GM21528 (cell line): ENCODE measurements around the gene C1orf105.
A peak's percentile ranks its signal among the peaks of the same experiment; 100 is the strongest.
"Not testable (repeated sequence)": the region's sequence is repeated elsewhere in the genome, so short reads cannot be mapped to it uniquely, and the experiment has no call there.

Experiments
- ATAC-seq: cut with Tn5 transposase; IDR thresholded peaks from one replicate; pipeline ENCODE4 v1.9.1; 2021; ENCODE audit warnings: mild to moderate bottlenecking, moderate library complexity; ENCODE audit not compliant: unreplicated experiment, low FRiP score

Gene C1orf105

DNA sequence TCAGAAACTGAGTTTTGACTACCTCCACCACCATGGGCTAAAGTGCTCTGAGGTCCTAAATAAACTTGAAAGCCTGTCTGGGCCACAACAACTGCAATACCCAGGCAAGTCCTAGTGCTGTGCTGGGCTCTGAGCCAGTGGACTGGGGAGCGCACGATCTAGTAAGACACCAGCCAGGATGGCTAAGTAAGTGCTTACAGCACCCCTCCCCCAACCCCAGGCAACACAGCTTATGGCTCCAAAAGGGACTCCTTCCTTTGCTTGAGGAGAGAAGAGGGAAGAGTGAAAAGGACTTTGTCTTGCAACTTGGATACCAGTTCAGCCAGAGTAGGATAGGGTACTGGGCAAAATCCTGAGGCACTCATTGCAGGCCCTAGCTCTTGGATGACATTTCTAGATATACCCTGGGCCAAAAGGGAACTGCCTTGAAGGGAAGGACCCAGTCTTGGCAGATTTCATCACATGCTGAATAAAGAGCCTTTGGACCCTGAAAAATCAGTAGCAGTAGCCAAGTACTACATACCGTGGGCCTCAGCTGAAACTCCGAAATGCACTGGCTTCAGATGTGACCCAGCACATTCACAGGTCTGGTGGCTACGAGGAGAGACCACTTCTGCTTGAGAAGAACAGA is 1.6 kb downstream of the C1orf105 start:
- ATAC-seq = no peak

DNA sequence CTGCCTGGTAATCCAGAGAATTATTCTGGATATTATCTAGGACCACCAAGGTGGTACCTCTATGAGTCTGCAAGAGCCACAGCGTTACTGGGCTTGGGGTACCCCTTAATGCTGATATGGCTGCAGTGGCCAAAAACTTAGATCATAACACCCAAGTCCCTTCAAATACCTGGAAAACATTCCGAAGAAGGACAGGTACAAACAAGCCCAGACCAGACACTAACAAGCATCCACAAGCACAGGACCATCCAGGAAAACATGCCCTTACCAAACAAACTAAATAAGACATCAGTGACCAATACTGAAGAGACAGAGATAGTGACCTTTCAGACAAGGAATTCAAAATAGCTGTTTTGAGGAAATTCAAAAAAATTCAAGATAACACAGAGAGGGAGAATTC is 2.9 kb downstream of the C1orf105 start:
- no peak for ATAC-seq

DNA sequence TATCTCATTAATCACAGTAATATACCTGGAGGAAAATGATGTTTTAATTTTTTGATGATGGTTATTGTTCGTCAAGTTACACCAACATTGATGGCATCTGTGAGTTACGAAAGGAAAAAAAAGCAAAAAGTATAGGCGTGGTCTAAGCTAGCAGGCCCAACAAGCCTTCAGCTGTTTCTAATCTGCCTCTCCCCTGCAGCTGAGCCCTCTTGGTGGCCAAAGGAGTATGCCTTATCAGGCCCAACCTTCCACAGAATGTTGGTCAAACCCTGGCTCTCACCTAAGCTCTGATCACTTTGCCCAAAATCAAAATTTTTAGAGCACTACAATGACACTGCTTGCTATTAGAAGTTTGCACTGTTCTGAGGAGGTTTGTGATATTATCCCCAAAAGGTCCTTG is 4.9 kb downstream of the C1orf105 start:
- no peak for ATAC-seq

DNA sequence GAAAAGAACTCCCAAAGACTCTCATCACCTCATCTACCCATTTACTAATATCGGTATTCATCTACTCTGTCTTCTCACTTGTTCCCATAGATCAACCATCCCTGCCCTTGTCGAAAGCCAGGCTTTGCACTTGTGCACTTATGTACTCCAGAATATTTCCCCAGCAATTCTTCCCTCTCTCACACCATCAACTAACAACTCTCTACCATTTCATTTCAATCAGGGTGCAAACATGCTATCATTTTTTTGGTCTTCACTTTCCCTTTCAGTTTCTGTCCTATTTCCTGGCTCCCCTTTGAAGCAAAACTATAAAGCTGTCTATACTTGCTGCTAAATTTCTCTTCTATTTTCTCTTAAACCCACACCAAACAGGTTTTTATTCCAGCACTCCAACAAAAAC is 6.7 kb downstream of the C1orf105 start:
- no peak for ATAC-seq

DNA sequence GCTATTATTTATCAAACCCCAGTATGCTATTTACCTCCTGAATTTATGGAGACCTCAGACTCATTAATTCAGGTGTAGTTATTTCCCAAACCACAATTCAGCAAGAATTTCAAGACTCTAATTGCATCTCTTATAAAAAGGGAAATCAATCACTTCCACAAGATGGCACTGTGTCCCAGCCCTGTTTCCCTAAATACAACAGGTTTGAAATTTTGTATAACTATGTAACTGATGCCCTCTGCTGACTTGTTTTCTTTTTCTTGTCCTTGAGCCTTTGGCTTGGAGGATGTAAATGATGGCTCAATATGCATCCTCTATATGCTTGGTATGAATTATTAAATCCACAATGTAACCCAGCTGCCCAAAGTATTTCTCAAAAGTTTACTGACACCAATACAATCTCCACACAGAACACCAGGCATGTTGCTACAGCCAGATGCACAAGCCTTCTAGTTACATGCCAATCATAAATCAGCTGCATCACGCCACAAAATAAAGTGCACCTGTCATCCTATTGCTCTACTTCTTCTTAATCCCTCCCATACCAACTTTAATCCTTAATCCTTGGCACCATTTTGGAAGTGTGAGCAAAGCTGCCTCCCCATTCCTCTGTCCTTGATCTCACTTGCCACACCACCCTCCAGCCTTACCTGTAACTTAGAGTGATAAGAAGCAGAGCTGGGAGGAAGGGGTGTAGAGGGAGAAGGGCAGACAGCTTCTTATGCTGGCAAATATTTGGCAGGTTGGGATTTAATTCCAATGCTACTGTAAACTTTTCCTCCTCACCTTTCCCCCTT is 9.0 kb downstream of the C1orf105 start:
- no peak for ATAC-seq

DNA sequence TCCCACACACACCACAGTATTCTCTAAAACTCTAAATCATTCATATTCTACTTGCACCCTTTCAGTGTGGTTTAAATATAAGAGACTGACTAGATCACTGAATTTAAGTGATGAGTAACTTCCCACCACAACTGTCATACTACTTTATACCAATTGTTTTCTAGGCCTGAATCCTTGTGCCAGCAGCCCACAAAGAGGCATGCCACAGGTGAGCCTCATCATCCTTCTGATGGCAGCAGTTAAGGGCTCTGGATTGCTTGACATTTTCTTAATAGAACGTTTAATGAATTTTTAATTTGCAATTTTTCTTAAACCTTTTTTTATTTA is 9.6 kb downstream of the C1orf105 start:
- ATAC-seq = no peak

DNA sequence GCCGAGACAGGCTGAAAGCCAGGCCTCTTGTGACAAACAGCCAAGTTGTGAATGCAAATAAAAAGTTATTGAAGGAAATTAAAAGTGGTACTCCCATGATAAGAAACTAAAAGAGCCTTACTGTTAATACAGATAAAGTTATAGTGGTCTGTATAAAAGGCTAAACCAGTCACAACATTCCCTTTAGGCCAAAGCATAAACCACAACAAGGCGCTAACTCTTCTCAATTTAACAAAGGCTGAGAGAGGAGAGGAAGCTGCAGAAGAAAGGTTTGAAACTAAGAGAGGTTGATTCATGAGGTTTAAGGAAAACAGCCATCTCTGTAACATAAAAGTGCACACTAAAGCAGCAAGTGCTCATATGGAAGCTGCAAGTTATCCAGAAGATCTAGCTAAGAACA is 10.7 kb downstream of the C1orf105 start:
- no peak for ATAC-seq

DNA sequence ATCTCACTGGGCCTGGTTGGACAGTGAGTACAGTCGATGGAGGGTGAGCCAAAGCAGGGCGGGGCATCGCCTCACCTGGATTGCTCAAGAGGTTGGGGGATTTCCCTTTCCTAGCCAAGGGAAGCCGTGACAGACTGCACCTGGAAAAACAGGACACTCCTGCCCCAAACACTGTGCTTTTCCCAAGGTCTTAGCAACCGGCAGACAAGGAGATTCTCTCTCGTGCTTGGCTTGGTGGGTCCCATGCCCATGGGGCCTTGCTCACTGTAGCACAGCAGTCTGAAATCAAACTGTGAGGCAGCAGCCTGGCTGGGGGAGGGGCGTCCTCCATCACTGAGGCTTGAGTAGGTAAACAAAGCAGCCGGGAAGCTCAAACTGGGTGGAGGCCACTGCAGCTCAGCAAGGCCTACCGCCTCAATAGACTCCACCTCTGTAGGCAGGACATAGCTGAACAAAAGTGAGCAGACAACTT is 11.3 kb downstream of the C1orf105 start:
- ATAC-seq = no peak

DNA sequence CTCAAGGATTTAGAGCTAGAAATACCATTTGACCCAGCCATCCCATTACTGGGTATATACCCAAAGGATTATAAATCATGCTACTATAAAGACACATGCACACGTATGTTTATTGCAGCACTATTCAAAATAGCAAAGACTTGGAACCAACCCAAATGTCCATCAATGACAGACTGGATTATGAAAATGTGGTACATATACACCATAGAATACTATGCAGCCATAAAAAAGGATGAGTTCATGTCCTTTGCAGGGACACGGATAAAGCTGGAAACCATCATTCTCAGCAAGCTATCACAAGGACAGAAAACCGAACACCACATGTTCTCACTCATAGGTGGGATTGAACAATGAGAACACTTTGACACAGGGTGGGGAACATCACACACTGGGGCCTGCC is 16.7 kb downstream of the C1orf105 start:
- not testable (repeated sequence) for ATAC-seq

DNA sequence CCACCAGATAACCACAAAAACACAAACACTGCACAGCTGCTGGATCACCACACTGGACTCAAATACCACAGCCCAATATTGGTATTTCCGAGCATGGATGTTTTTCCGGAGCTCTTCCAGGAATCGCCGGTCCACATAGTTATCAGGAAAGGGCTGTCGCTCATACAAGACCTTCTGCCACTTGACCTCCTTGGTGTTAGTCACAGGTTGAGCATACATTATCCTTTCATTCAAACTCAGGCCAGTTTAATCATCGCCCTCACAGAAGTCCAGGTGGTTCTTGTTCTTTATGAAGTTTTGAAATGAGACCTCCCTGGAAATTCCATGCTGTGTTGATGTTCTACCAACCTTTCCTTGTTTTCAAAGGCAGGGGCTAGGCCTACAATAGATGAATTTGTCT is 21.9 kb downstream of the C1orf105 start:
- no peak for ATAC-seq

DNA sequence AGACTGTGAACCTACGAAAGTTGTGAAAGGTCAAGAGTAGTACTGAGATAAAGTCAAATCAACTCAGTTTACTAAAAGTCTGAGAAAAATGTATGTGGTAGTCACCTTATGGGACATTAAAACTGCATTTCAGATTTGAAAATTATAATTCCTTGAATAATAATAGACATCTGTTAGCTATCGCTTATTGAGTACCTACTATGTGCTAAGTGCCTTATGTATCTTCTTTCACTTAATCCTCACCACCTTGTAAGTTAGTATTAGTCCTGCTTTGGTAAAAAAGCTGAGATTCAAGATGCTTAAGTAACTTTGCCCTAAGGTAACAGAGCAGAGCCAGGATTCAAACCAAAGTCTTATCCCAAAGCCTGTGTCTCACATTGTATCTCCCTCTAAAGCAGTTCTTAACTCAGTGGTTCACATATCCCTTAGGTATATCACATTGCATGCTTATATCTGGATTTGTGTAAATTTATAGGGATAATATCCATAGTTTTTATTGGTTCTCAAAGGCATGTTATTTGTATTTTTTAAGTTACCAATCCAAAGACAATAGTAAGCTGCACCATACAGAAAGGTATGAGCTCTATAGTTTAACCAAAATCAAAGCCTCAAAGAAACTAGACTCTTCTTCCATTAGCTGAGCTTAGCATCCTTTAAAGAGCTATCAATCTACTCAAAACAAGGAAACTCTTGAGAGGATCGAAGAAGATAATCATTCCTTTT is 22.5 kb downstream of the C1orf105 start:
- ATAC-seq = no peak

DNA sequence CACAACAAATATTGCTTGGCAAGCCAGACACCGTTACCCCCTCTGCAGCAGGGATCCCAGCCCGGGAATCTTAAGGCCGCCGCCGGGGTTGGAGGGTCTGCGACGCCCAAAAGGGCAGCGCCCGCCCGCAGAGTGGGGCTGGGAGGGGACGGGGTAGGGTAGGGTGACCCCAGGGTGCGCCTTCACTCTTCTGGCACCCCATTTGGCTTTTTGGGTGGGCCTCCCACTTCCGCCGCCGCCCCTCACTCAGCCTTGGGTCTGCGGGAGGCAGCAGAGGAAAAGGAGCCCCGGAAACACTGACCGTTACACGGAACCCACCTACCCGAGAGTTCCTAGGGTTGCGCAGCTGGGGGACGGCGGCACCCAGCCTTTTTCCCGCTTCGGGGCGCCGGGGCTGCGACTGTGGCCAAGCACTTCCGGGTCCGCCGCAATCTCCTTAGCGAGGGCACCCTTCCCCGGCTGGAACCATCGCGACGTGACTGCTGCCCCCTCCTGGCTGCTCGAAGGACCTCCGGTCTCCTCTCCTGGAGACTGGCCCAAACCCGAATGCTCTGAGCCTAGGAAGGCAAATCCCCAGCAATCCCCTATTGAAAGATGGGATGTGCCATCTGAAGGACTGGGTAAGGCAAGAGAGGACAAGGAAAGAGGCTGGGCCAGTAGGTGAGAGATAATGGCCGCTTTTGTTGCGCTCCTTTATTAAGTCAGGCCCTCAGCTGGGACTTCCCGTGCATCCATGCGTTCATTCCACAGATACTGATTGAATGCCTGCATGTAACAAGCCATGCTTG is 23.4 kb downstream of the C1orf105 start, which contains the start of gene PIGC:
Gene PIGC, minus strand, starts transcription at position 404 of the 788 bp plus-strand sequence. CDS start 1,447 bp downstream, outside the sequence.
- peak; percentile 100 for ATAC-seq

DNA sequence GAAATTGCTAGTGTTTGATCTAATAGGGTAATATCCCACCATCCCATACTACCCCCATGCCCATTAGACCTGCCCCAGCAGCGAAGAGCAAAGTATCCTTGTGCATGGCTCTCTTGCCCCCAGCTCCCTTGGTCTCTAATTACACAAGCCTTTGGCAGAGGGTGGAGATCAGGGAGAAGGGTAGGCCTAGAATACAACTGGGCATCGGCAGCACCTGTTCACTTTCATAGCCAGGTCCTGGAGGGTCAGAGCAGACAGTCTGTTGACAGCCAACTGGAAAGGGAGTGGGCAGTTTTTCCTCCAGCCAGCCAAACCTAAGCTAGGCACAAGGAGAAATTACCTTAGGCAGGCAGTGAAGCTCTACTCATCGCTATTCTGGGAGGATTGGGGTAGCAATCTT is 26.1 kb downstream of the C1orf105 start:
- ATAC-seq = no peak

DNA sequence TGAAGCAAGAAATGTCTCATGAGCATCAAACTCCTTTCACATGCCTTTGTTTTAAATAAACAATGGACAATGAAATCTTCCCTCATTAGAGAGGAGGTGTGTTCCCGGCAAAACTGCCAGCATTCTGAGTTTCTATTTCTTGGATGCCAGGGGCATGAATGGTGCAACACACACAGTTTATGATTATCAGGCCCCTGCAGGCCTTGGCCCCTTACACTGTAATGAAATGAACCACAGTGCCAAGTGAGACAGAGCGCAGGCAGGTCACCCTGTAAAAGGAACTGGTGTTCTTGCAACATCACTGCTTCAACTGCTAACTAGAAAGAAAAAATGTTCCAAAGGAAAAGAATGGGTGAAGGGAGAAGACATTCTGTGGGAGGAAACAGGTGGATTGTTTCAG is 27.2 kb downstream of the C1orf105 start:
- no peak for ATAC-seq

DNA sequence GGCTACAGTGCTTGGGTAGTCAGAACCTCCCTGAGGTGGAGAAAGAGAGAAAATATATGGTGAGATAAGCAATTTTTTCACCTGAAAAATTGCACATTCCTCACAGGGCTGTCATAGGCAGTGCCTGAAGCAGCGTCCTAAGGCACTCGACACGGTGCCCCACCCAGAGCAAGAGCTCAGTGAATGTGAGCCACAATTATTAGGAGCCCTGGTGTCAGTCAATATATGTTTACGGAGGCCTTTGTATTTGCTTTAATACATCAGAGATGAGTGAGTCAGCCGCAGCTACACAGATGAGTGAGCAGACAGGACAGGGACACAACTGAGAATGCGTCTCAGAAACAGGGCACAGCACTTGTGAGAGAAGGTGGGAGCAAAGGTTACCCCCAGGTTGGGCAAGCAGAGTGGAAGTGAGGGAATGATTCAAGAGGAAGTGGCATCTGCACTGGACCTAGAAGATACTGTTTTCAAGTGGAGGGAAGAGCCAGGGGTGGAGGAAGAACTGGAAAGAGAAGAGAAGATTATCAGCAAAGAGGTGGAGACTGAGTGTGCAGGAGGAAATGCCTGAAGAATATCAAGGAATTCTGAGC is 28.6 kb downstream of the C1orf105 start:
- no peak for ATAC-seq

DNA sequence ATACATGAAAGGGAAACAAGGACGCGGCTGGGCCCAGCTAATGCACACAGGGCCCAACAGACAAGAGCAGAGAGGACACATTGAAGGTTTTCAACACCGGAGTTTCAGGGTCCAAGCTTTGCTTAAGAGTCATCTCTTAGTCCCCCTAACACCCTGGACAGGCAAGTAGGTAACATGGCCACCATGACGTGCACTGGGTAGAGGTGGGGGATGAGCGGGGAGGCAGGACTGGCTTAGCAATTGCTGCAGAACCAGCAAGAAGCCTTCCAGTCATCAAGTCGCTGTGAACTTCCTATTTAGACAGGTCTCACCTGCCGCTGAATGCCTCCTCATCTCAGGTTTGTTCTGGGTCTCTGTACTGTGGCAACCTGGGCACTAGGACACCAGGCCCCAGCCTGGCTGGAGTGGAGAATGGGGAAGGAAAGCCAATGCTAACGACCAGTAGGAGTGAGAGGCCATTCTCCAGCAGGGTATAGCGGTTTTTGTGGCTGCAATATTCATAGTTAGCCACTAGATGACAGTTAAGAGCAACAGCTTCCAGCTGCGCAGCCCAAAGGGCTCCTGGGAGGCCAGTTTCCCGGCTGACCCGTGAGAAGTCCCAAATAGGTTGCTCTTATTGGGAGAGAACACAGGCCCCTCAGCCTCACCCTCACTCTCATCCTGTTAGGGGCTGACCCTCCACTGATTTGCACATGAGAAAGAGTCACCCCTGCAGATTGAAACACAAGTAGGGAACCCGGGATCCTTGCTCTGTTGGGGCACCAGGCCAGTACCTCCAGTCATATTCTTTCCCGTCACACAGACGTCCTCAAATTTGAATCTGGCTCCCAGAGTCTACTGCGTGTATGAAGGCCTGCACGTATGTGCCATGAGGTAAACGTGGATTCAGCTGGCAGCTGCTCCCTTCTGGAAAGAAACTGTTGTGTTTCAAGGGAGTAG is 29.4 kb downstream of the C1orf105 start:
- ATAC-seq = peak; percentile 67

DNA sequence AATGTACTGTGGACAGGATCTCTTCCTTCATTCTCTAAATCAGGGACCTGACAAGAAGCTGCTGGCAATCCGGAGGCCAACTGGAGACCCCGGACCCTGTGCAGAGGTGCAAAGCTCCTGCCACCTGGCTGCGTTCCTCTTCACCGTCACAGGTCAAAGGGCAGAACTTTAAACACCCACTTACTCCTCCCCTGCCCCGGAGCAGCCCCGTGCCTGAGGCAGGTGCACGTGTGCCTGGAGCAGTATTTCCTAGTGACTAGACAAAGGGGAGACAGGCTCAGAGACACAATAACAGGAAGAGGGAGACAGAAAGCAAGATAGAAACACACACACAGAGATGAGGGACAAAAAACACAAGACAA is 30.0 kb downstream of the C1orf105 start:
- ATAC-seq = no peak

DNA sequence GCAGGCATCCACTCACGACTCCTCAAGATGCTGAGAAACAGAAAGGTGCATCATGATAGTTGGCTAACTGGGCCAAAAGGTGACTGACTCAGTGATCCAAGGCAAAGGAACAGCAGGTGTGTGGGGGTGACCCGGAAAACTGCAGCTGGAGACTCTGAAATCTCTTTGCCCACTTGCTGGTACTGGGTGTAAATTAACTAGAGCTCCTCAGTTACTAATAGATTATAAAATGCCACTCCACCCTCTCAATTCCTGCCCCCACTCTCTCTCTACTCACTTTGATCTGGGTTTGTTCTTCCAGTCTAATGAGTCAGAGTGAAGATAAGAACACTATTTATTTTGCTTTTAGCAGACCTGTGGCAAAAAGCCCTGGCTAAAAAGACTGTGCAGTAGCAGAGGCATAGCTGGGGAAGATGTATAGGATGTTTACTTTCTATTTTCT is 30.5 kb downstream of the C1orf105 start:
- ATAC-seq = no peak

DNA sequence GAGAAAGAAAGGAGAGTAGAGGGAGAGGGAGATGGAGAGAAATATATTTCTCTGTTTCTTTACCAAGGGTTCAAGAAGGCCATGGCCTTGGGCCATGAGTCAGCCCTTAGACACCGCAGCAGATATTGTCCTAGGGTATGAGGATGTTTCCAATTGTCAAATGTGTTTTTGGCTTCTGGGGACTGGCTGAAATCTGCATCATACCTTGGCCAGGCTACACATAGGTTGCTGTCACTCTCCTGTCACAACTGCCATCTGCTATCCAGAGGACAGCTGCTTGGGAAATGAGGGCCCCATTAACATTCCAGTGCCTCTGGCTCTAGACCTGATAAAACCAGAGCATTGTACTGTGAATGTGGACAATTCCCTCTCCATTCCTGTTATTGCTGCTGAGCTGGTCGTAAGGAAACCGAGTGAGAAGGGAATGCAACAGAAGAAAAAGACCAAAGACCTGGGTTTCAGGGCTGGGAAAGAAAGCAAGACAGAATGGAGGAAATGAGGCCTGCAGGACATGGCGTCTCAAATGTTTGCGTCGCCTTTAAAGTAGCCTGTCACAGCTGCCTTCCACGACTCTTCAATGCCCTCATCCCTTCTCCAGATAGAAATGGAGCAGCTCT is 32.2 kb downstream of the C1orf105 start:
- ATAC-seq = no peak
